ENCODE results near the gene ZNF141.

DNA sequence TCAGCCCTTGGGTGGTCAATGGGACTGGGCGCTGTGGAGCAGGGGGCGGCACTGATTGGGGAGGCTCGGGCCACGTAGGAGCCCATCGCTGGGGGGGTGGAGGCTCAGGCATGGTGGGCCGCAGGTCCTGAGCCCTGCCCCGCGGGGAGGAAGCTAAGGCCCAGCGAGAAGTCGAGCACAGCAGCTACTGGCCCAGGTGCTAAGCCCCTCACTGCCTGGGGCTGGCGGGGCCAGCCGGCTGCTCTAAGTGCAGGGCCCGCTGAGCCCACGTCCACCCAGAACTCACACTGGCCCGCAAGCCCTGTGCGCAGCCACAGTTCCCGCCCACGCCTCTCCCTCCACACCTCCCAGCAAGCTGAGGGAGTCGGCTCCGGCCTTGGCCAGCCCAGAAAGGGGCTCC is 66.4 kb downstream of the ZNF141 start:
- TF ChIP-seq EZH2 (IDR thresholded peaks at IDR 0.05; ENCODE audit: low read length, unreplicated experiment) = no peak
- TF ChIP-seq, protein P1, sequence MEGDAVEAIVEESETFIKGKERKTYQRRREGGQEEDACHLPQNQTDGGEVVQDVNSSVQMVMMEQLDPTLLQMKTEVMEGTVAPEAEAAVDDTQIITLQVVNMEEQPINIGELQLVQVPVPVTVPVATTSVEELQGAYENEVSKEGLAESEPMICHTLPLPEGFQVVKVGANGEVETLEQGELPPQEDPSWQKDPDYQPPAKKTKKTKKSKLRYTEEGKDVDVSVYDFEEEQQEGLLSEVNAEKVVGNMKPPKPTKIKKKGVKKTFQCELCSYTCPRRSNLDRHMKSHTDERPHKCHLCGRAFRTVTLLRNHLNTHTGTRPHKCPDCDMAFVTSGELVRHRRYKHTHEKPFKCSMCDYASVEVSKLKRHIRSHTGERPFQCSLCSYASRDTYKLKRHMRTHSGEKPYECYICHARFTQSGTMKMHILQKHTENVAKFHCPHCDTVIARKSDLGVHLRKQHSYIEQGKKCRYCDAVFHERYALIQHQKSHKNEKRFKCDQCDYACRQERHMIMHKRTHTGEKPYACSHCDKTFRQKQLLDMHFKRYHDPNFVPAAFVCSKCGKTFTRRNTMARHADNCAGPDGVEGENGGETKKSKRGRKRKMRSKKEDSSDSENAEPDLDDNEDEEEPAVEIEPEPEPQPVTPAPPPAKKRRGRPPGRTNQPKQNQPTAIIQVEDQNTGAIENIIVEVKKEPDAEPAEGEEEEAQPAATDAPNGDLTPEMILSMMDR (conservative IDR thresholded peaks at IDR 0.05; ENCODE audit: low read depth, low read length) = no peak
- no peak for TF ChIP-seq EZH2phosphoT487 (IDR thresholded peaks at IDR 0.05; ENCODE audit: borderline replicate concordance, low read length)
